Keratinocyte (primary cell): Measurements from ENCODE around the gene CDHR1. TPM values are rescaled to one million over a fixed set of nuclear protein-coding genes. Genes with fewer than 3 reads are reported as not detected.

Experiments used
- DNase-seq: peaks from one replicate; pipeline ENCODE4 v3.0.0-alpha.2; 2011; ENCODE audit warnings: low read depth, missing footprints, low spot score
- FAIRE-seq: peaks from 2 replicates; lab custom pipeline; 2011; peaks lifted over from hg19 to GRCh38; lab: Jason Lieb, UNC
- H2AFZ ChIP-seq: 2 replicates; pipeline ENCODE4 v1.6.0; 2012; ENCODE audit warnings: low read length, control low read depth, inconsistent platforms; ENCODE audit not compliant: control insufficient read depth
- H3K27ac ChIP-seq: 2 replicates; pipeline ENCODE4 v1.5.1; 2011; ENCODE audit warnings: low read length; ENCODE audit not compliant: control insufficient read depth, insufficient read depth
- H3K27me3 ChIP-seq: 3 replicates; pipeline ENCODE4 v1.6.0; 2011; ENCODE audit warnings: low read length; ENCODE audit not compliant: control insufficient read depth, insufficient read depth; ENCODE audit errors: extremely low read depth
- H3K36me3 ChIP-seq, 2 experiments: 2 replicates in 1 of 2; 3 replicates in 1 of 2; pipeline ENCODE4 v1.5.1; 2011; ENCODE audit warnings: low read length in 2 of 2, mild to moderate bottlenecking in 1 of 2; ENCODE audit not compliant: control insufficient read depth in 2 of 2, insufficient read depth in 2 of 2; ENCODE audit errors: extremely low read depth in 1 of 2
- H3K4me1 ChIP-seq: 3 replicates; pipeline ENCODE4 v1.5.1; 2011; ENCODE audit warnings: low read length; ENCODE audit not compliant: control insufficient read depth, insufficient read depth; ENCODE audit errors: extremely low read depth
- H3K4me2 ChIP-seq: 3 replicates; pipeline ENCODE4 v1.6.0; 2011; ENCODE audit warnings: low read depth, low read length; ENCODE audit not compliant: control insufficient read depth, insufficient read depth; ENCODE audit errors: extremely low read depth
- H3K4me3 ChIP-seq, 3 experiments: fragments of 200-600 bp in 1 of 3; sonication (generic) in 1 of 3; 2 replicates in 2 of 3; 3 replicates in 1 of 3; pipeline ENCODE4 v1.5.1; 2011 to 2016; ENCODE audit warnings: low read length in 3 of 3, mild to moderate bottlenecking in 3 of 3, control low read depth in 2 of 3, inconsistent platforms in 1 of 3, low read depth in 1 of 3, mixed read lengths in 1 of 3, mixed run types in 1 of 3, moderate library complexity in 1 of 3; ENCODE audit not compliant: control insufficient read depth in 2 of 3, insufficient read depth in 2 of 3; ENCODE audit errors: extremely low read depth in 1 of 3
- H3K79me2 ChIP-seq: 2 replicates; pipeline ENCODE4 v1.6.0; 2012; ENCODE audit warnings: low read length; ENCODE audit not compliant: control insufficient read depth, insufficient read depth
- H3K9ac ChIP-seq: 3 replicates; pipeline ENCODE4 v1.6.0; 2011; ENCODE audit warnings: low read length; ENCODE audit not compliant: control insufficient read depth, insufficient read depth; ENCODE audit errors: extremely low read depth
- H3K9me1 ChIP-seq: 3 replicates; pipeline ENCODE4 v1.6.0; 2011; ENCODE audit warnings: low read length; ENCODE audit not compliant: control insufficient read depth, insufficient read depth; ENCODE audit errors: extremely low read depth
- H3K9me3 ChIP-seq: 2 replicates; pipeline ENCODE4 v1.5.1; 2012; ENCODE audit warnings: low read depth, low read length; ENCODE audit not compliant: control insufficient read depth
- H4K20me1 ChIP-seq: 3 replicates; pipeline ENCODE4 v1.6.0; 2011; ENCODE audit warnings: low read length; ENCODE audit not compliant: control insufficient read depth, insufficient read depth; ENCODE audit errors: extremely low read depth
- EZH2 ChIP-seq: IDR thresholded peaks from one replicate; pipeline ENCODE4 v1.6.1; 2012; ENCODE audit warnings: inconsistent platforms, mild to moderate bottlenecking, low read length, moderate library complexity
- dilution Hi-C: fragments of 300-500 bp; cut with MboI; formaldehyde crosslinking; loops from one replicate; pipeline ENCODE4 v1.7.0; 2020; ENCODE audit warnings: low sequenced_read_pairs; ENCODE audit not compliant: extremely low pct_ligation_motif_present
- polyA plus RNA-seq, 5 experiments: library from polyadenylated mRNA; depleted of rRNA in 3 of 5; stranded (reverse) in 3 of 5; stranded (forward) in 1 of 5; unstranded in 1 of 5; fragments of >200 nt; gene quantifications; 1 replicate in 1 of 5; 2 replicates in 3 of 5; 3 replicates in 1 of 5; pipeline versions ENCODE4 v1.2.1 to v1.2.3, GENCODE V29; 2011 to 2012; ENCODE audit warnings: missing spikeins in 2 of 5, low read depth in 1 of 5, low replicate concordance in 1 of 5
- TF ChIP-seq, protein P1 (sequence below), 3 experiments: IDR thresholded peaks in 1 of 3; conservative IDR thresholded peaks in 1 of 3; optimal IDR thresholded peaks in 1 of 3; 2 replicates in 2 of 3; 3 replicates in 1 of 3; pipeline versions ENCODE3 to v1.5.1; 2011; ENCODE audit warnings: low read length in 3 of 3, mild to moderate bottlenecking in 3 of 3, moderate library complexity in 2 of 3, control low read depth in 1 of 3, inconsistent platforms in 1 of 3; ENCODE audit not compliant: insufficient read depth in 2 of 3; ENCODE audit errors: extremely low read depth in 1 of 3

The CDHR1 gene
- polyA plus RNA-seq, 1 donor (not counting 4 experiments of a cell fraction or from before 2014, with no cell fraction given) = 5.2 TPM

DNA sequence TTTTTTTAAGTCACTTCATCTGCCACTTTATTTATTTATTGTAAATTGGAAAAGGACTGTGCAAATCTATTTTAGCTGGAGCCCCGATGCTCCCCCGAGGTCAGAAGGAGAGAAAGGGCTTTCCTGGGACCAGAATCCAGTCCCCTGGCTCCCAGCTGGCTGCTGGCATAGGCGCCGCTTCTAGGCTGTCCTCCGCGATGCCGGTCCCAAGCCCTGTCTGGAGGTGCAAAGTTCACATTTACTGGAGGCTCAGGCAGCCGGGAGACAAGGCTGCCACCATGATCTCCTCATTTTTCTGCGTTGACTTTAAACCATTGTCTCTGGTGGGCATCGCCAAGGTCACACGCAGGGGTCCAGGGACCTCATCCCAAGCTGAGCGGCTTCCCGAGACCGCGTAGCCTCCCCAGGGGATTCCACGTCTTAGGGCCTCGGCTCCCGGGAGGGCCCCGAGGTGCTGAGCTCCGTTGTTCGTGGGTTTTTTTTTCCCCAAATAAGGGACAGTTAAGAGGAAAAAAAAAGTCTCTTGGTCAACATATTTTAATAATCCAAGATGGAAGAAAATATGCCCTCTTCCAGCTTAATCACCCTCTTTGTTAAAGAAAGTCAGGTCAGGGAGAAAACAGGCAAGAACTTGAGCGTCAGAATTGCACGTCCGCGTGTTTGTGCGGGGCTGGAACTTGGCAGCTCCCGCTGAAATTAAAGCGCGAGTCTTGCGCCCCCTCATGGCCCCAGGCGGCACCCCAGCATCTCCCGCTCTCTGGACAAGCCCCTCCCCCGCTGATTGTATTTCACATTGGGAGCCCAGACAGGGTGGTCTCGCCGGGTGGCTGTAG, 62.4 kb downstream of the CDHR1 start:
- Histone ChIP-seq H2AFZ (no peak overlapping the region), H3K9ac (no peak overlapping the region), H3K27ac (no peak overlapping the region), H4K20me1 (no peaks in the 10 kb centered on the region), H3K9me1 (no peaks in the 10 kb centered on the region), H3K79me2 (no peaks in the 10 kb centered on the region), H3K27me3 (no peaks in the 10 kb centered on the region), H3K36me3 (no peaks in the 10 kb centered on the region), H3K4me3 (no peak overlapping the region), H3K4me2 (no peak overlapping the region), H3K4me1 (no peaks in the 10 kb centered on the region), H3K9me3 (no peaks in the 10 kb centered on the region)
- TF ChIP-seq, protein P1, sequence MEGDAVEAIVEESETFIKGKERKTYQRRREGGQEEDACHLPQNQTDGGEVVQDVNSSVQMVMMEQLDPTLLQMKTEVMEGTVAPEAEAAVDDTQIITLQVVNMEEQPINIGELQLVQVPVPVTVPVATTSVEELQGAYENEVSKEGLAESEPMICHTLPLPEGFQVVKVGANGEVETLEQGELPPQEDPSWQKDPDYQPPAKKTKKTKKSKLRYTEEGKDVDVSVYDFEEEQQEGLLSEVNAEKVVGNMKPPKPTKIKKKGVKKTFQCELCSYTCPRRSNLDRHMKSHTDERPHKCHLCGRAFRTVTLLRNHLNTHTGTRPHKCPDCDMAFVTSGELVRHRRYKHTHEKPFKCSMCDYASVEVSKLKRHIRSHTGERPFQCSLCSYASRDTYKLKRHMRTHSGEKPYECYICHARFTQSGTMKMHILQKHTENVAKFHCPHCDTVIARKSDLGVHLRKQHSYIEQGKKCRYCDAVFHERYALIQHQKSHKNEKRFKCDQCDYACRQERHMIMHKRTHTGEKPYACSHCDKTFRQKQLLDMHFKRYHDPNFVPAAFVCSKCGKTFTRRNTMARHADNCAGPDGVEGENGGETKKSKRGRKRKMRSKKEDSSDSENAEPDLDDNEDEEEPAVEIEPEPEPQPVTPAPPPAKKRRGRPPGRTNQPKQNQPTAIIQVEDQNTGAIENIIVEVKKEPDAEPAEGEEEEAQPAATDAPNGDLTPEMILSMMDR (optimal IDR thresholded peaks at IDR 0.05 in 1 of 3, IDR thresholded peaks at IDR 0.05 in 1 of 3, conservative IDR thresholded peaks at IDR 0.05 in 1 of 3; ENCODE audit: extremely low read depth in 1 of 3, insufficient read depth in 2 of 3, low read length in 3 of 3) = peak; percentile 52 to 64 (median 62)
- no peak for TF ChIP-seq EZH2
- dilution Hi-C loops = no loop called here
- no peak for FAIRE-seq
- no peak for DNase-seq

DNA sequence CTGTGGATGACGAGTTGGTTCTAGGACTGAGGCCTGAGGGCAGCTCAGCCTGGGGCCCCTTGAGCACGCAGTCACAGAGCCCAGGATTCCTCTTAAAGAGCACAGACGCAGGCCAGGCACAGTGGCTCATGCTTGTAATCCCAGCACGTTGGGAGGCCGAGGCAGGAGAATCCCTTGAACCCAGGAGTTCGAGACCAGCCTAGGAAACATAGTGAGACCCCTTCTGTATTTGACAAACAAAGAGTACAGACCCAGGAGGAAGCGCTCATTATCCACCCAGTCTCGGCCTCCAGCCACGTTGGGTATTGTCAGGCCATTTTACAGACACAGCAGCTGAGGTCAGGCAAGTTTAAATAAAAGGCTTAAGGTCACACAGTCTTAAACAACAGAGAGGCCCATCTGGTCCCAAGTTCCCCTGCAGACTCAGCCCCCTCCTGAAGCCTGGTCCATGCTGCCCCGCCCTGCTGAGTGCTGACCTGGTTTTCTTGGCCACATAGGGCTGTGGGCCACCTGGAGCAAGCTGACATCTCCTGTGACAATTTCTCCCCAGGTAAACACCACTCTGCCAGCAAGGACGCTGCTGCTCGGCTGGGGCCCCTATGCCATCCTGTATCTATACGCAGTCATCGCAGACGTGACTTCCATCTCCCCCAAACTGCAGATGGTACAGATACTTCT, 63.1 kb downstream of the CDHR1 start:
- Histone ChIP-seq H3K9me3 (no peaks in the 10 kb centered on the region), H3K4me2 (no peak overlapping the region), H3K27ac (no peak overlapping the region), H3K27me3 (no peaks in the 10 kb centered on the region), H3K9ac (no peak overlapping the region), H3K9me1 (no peaks in the 10 kb centered on the region), H3K79me2 (no peaks in the 10 kb centered on the region), H3K4me3 (no peak overlapping the region), H4K20me1 (no peaks in the 10 kb centered on the region), H3K4me1 (no peaks in the 10 kb centered on the region), H3K36me3 (no peaks in the 10 kb centered on the region), H2AFZ (no peak overlapping the region)
- no peak for TF ChIP-seq EZH2
- TF ChIP-seq, protein P1 (optimal IDR thresholded peaks at IDR 0.05 in 1 of 3, IDR thresholded peaks at IDR 0.05 in 1 of 3, conservative IDR thresholded peaks at IDR 0.05 in 1 of 3; ENCODE audit: extremely low read depth in 1 of 3, insufficient read depth in 2 of 3, low read length in 3 of 3) = no peak
- dilution Hi-C loops = no loop called here
- no peak for FAIRE-seq
- DNase-seq = no peak
